HepG2 (cell line): ENCODE data around the gene OXLD1. TPM values are rescaled to one million over a fixed set of nuclear protein-coding genes. Genes with fewer than 3 reads are reported as not detected.

Experiments used
- AKNA ChIP-seq: sonication (generic); formaldehyde crosslinking; IDR thresholded peaks from 2 replicates; pipeline ENCODE4 v1.4.0; 2020; ENCODE audit warnings: missing genetic modification reagents, borderline replicate concordance
- CEBPG ChIP-seq: IDR thresholded peaks from 2 replicates; pipeline ENCODE4 v1.6.1; 2016
- CREB3 ChIP-seq: sonication (generic); formaldehyde crosslinking; IDR thresholded peaks from 2 replicates; pipeline ENCODE4 v1.5.0; 2020; ENCODE audit warnings: missing genetic modification reagents
- JUN ChIP-seq: sonication (generic); formaldehyde crosslinking; IDR thresholded peaks from 2 replicates; pipeline ENCODE4 v1.4.0; 2020; ENCODE audit warnings: mild to moderate bottlenecking, missing genetic modification reagents
- MNT ChIP-seq: fragments of 450-650 bp; IDR thresholded peaks from 2 replicates; pipeline ENCODE4 v1.6.1; 2016
- MTA1 ChIP-seq: sonication (generic); formaldehyde crosslinking; IDR thresholded peaks from 2 replicates; pipeline ENCODE4 v1.4.0; 2020; ENCODE audit warnings: missing genetic modification reagents, mild to moderate bottlenecking, borderline replicate concordance
- NR1H2 ChIP-seq: sonication (generic); formaldehyde crosslinking; IDR thresholded peaks from 2 replicates; pipeline ENCODE4 v1.8.1; 2022; ENCODE audit warnings: low read depth, missing genetic modification reagents, borderline replicate concordance
- PREB ChIP-seq: sonication (generic); formaldehyde crosslinking; IDR thresholded peaks from 2 replicates; pipeline ENCODE4 v1.4.0; 2020; ENCODE audit warnings: missing genetic modification reagents
- RFX3 ChIP-seq: IDR thresholded peaks from 2 replicates; pipeline ENCODE4 v1.6.1; 2016; ENCODE audit warnings: missing biosample characterization, missing genetic modification reagents
- SP1 ChIP-seq, 2 experiments: fragments of 450-650 bp in 1 of 2; sonication (generic) in 1 of 2; formaldehyde crosslinking in 1 of 2; IDR thresholded peaks; 2 replicates each; pipeline versions ENCODE4 v1.4.0 to v1.6.1; 2016 to 2020; ENCODE audit warnings: missing genetic modification reagents in 1 of 2
- SRF ChIP-seq: IDR thresholded peaks from 2 replicates; pipeline ENCODE4 v1.6.1; 2011; ENCODE audit warnings: mild to moderate bottlenecking, low read depth, low read length, moderate library complexity
- YEATS4 ChIP-seq: sonication (generic); formaldehyde crosslinking; IDR thresholded peaks from 2 replicates; pipeline ENCODE4 v1.4.0; 2020; ENCODE audit warnings: missing genetic modification reagents, borderline replicate concordance
- ZBTB3 ChIP-seq: sonication (generic); formaldehyde crosslinking; IDR thresholded peaks from 2 replicates; pipeline ENCODE4 v1.4.0; 2020; ENCODE audit warnings: low read depth, mild to moderate bottlenecking, moderate library complexity, missing genetic modification reagents, borderline replicate concordance
- ZNF224 ChIP-seq: sonication (generic); formaldehyde crosslinking; IDR thresholded peaks from 2 replicates; pipeline ENCODE4 v1.5.0; 2020; ENCODE audit warnings: mild to moderate bottlenecking, missing genetic modification reagents
- ZNF557 ChIP-seq: sonication (generic); formaldehyde crosslinking; IDR thresholded peaks from 2 replicates; pipeline ENCODE4 v1.4.0; 2020; ENCODE audit warnings: missing genetic modification reagents
- ZNF710 ChIP-seq: sonication (generic); formaldehyde crosslinking; IDR thresholded peaks from 2 replicates; pipeline ENCODE4 v1.5.0; 2020; ENCODE audit warnings: mild to moderate bottlenecking, missing genetic modification reagents, borderline replicate concordance
- ZNF749 ChIP-seq: sonication (generic); formaldehyde crosslinking; IDR thresholded peaks from 2 replicates; pipeline ENCODE4 v1.8.0; 2022; ENCODE audit warnings: mild to moderate bottlenecking, missing genetic modification reagents, moderate library complexity, borderline replicate concordance
- ZNF777 ChIP-seq: sonication (generic); formaldehyde crosslinking; IDR thresholded peaks from 2 replicates; pipeline ENCODE4 v1.4.0; 2020; ENCODE audit warnings: missing genetic modification reagents
- polyA plus RNA-seq, 8 experiments: library from polyadenylated mRNA; depleted of rRNA in 3 of 8; stranded (reverse) in 7 of 8; unstranded in 1 of 8; fragments of >200 nt; fragmentation: Illumina TruSeq in 4 of 8; extraction: Trizol in 4 of 8; gene quantifications; 2 replicates each; pipeline versions ENCODE4 v1.2.1 to v1.2.3, GENCODE V29; 2011 to 2016; ENCODE audit warnings: low read depth in 4 of 8, missing spikeins in 1 of 8, mixed read lengths in 1 of 8; ENCODE audit not compliant: insufficient read depth in 1 of 8
- total RNA-seq, 5 experiments: library from RNA; depleted of rRNA; stranded (reverse); fragments of >200 nt; fragmentation: Illumina TruSeq; extraction: Trizol; gene quantifications; 2 replicates each; pipeline ENCODE4 v1.2.3, GENCODE V29; 2016; ENCODE audit warnings: low read depth in 1 of 5

OXLD1 gene
- total and polyA plus RNA-seq, 2 of the 13 experiments (the other 11 are each of a cell fraction or from before 2014, with no cell fraction given), result 27.1 to 37.5 TPM

- no peak for TF ChIP-seq AKNA (CRISPR knock-in tag)
- 0 out of 2 replicates have a peak, but pooled peaks have one; percentile 14 for TF ChIP-seq ZNF777 (CRISPR knock-in tag)
- peak; percentile 97 for TF ChIP-seq YEATS4 (CRISPR knock-in tag)
- no peak for TF ChIP-seq JUN (CRISPR knock-in tag)
- no peak for TF ChIP-seq CREB3
- TF ChIP-seq RFX3 (CRISPR knock-in tag), result peak; percentile 36; the same call in 1 of the 2 replicates
- TF ChIP-seq MTA1 (CRISPR knock-in tag), result no peak
- TF ChIP-seq MNT, result no peak
- no peak for TF ChIP-seq ZNF224 (CRISPR knock-in tag)
- TF ChIP-seq ZNF557 (CRISPR knock-in tag), result peak; percentile 49; the same call in 1 of the 2 replicates
- TF ChIP-seq SP1 (IDR thresholded peaks at IDR 0.05), result no peak
- TF ChIP-seq SP1 (CRISPR knock-in tag; IDR thresholded peaks at IDR 0.05), result peak; percentile 87
- no peak; the same call in 1 of the 2 replicates for TF ChIP-seq ZNF749
- no peak for TF ChIP-seq PREB (CRISPR knock-in tag)
- TF ChIP-seq CEBPG (CRISPR knock-in tag), result peak; percentile 58
- TF ChIP-seq ZBTB3, result peak; percentile 71; the same call in 1 of the 2 replicates
- no peak; the same call in 1 of the 2 replicates for TF ChIP-seq NR1H2
- peak; percentile 79; the same call in 1 of the 2 replicates for TF ChIP-seq ZNF710 (CRISPR knock-in tag)
- peak; percentile 55; the same call in 1 of the 2 replicates for TF ChIP-seq SRF
These were observed 29.7 kb downstream of the OXLD1 start, which contains the start of the genes NPLOC4 and TSPAN10 (continued) for GRCh38 chr17:81636505-81637288.
